H1 (cell line): ENCODE data around the gene ANKS1B. TPM values are rescaled to one million over a fixed set of nuclear protein-coding genes. Genes with fewer than 3 reads are reported as not detected.

Experiments used
- CBX8 ChIP-seq: fragments of 300-800, 300-1000 bp; sonication (generic); IDR thresholded peaks from 2 replicates; pipeline ENCODE4 v1.7.1; 2016; ENCODE audit warnings: low read depth, low read length, borderline replicate concordance
- CHD1 ChIP-seq: IDR thresholded peaks from 2 replicates; pipeline ENCODE4 v1.6.1; 2012; ENCODE audit warnings: low read depth, low read length, improper control_type of control experiment
- MAX ChIP-seq: IDR thresholded peaks from 2 replicates; pipeline ENCODE4 v1.6.1; 2012; ENCODE audit warnings: inconsistent platforms
- SIN3A ChIP-seq, 2 experiments: IDR thresholded peaks in 1 of 2; conservative IDR thresholded peaks in 1 of 2; 2 replicates each; pipeline ENCODE4 v1.6.1; 2011 to 2012; ENCODE audit warnings: low read length in 2 of 2, improper control_type of control experiment in 1 of 2, low read depth in 1 of 2, mild to moderate bottlenecking in 1 of 2
- polyA plus RNA-seq, 7 experiments: library from polyadenylated mRNA; depleted of rRNA in 3 of 7; stranded (reverse) in 5 of 7; unstranded in 2 of 7; fragments of >200 nt in 5 of 7; fragments of 200-250 nt in 2 of 7; gene quantifications; 1 replicate in 5 of 7; 2 replicates in 1 of 7; 4 replicates in 1 of 7; pipeline versions ENCODE4 v1.2.1 to v1.2.3, GENCODE V29; 2011 to 2013; ENCODE audit warnings: missing spikeins in 2 of 7, mixed read lengths in 2 of 7
- total RNA-seq: library from RNA; stranded (reverse); fragmentation: NEBNext Ultra II Directional; extraction: Animal tissue kit (Norgen Biotek cat#: 25700); gene quantifications from 2 replicates; pipeline ENCODE4 v1.2.1, GENCODE V29; 2021

Gene ANKS1B
- total and polyA plus RNA-seq, 2 of the 8 experiments (the other 6 are each of a cell fraction or from before 2014, with no cell fraction given): 2.7 to 6.1 TPM

GRCh38 chr12:98797200-98797599, 1187.5 kb downstream of the ANKS1B start (continued):
- TF ChIP-seq SIN3A (conservative IDR thresholded peaks at IDR 0.05 in 1 of 2, IDR thresholded peaks at IDR 0.05 in 1 of 2; ENCODE audit: low read depth in 1 of 2, low read length in 2 of 2) (no peak), CBX8 (no peak), MAX (no peak), CHD1 (no peak)
